ENCODE measurements around the gene STOX1. TPM values are rescaled to one million over a fixed set of nuclear protein-coding genes. Genes with fewer than 3 reads are reported as not detected.

STOX1 gene
- total RNA-seq, 1 experiment from 2014 or later: 5.8 TPM

DNA sequence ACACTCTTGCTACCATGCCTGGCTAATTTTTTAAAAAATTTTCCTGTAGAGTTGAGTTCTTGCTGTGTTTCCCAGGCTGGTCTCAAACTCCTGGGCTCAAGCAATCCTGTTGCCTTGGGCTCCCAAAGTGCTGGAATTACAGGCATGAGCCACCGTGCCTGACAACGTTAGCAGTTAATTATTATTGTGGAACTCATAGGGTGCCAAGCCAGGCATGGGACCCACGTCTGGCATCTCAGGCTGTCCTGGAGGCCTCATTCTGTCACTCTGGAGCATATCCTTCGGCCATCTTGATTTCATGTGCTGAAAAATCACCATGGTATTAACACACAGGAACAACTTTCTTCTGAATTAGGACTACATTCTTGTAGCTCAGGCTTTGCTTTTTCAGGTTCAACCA is 21.5 kb downstream of the STOX1 start:
- ChIA-PET CTCF (no interaction called here), POLR2A (no interaction called here)
- DNase-seq (ENCODE audit: low read depth, low spot score): no peak
- no peaks in the 10 kb centered on the region for H3K27me3 ChIP-seq (ENCODE audit: control insufficient read depth, insufficient read depth, low read length)
- no peaks in the 10 kb centered on the region for H3K36me3 ChIP-seq (ENCODE audit: control insufficient read depth, insufficient read depth, low read length)
- H3K4me3 ChIP-seq (ENCODE audit: low read depth in 2 of 2, low read length in 2 of 2): no peak overlapping the region
- TF ChIP-seq SIN3A (IDR thresholded peaks at IDR 0.05; ENCODE audit: borderline replicate concordance, insufficient read depth, low read depth, low read length) (no peak), POLR2AphosphoS5 (IDR thresholded peaks at IDR 0.05; ENCODE audit: low read depth, low read length) (no peak), TCF7L2 (IDR thresholded peaks at IDR 0.05; ENCODE audit: low read depth, low read length) (no peak)
- TF ChIP-seq, protein P1, sequence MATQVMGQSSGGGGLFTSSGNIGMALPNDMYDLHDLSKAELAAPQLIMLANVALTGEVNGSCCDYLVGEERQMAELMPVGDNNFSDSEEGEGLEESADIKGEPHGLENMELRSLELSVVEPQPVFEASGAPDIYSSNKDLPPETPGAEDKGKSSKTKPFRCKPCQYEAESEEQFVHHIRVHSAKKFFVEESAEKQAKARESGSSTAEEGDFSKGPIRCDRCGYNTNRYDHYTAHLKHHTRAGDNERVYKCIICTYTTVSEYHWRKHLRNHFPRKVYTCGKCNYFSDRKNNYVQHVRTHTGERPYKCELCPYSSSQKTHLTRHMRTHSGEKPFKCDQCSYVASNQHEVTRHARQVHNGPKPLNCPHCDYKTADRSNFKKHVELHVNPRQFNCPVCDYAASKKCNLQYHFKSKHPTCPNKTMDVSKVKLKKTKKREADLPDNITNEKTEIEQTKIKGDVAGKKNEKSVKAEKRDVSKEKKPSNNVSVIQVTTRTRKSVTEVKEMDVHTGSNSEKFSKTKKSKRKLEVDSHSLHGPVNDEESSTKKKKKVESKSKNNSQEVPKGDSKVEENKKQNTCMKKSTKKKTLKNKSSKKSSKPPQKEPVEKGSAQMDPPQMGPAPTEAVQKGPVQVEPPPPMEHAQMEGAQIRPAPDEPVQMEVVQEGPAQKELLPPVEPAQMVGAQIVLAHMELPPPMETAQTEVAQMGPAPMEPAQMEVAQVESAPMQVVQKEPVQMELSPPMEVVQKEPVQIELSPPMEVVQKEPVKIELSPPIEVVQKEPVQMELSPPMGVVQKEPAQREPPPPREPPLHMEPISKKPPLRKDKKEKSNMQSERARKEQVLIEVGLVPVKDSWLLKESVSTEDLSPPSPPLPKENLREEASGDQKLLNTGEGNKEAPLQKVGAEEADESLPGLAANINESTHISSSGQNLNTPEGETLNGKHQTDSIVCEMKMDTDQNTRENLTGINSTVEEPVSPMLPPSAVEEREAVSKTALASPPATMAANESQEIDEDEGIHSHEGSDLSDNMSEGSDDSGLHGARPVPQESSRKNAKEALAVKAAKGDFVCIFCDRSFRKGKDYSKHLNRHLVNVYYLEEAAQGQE (IDR thresholded peaks at IDR 0.05; ENCODE audit: insufficient read depth in 1 of 2, low read depth in 2 of 2, low read length in 1 of 2): no peak
- TF ChIP-seq, protein P2, sequence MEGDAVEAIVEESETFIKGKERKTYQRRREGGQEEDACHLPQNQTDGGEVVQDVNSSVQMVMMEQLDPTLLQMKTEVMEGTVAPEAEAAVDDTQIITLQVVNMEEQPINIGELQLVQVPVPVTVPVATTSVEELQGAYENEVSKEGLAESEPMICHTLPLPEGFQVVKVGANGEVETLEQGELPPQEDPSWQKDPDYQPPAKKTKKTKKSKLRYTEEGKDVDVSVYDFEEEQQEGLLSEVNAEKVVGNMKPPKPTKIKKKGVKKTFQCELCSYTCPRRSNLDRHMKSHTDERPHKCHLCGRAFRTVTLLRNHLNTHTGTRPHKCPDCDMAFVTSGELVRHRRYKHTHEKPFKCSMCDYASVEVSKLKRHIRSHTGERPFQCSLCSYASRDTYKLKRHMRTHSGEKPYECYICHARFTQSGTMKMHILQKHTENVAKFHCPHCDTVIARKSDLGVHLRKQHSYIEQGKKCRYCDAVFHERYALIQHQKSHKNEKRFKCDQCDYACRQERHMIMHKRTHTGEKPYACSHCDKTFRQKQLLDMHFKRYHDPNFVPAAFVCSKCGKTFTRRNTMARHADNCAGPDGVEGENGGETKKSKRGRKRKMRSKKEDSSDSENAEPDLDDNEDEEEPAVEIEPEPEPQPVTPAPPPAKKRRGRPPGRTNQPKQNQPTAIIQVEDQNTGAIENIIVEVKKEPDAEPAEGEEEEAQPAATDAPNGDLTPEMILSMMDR (IDR thresholded peaks at IDR 0.05): no peak
- no peak for ATAC-seq
- no peak overlapping the region for H3K27ac ChIP-seq (ENCODE audit: low read length)
- BruUV-seq (replicated peaks): no TSS peak
- intact Hi-C loops (cut with micrococcal nuclease; ENCODE audit: unreplicated experiment) (no loop called here), in situ Hi-C loops (cut with HindIII; ENCODE audit: low pct_unique_long_range_greater_than_20kb, low sequenced_read_pairs) (no loop called here)
- no peaks in the 10 kb centered on the region for H3K4me1 ChIP-seq (ENCODE audit: control insufficient read depth, insufficient read depth, low read length)
- no peaks in the 10 kb centered on the region for H3K9me3 ChIP-seq (ENCODE audit: control insufficient read depth, insufficient read depth, low read depth, low read length)

DNA sequence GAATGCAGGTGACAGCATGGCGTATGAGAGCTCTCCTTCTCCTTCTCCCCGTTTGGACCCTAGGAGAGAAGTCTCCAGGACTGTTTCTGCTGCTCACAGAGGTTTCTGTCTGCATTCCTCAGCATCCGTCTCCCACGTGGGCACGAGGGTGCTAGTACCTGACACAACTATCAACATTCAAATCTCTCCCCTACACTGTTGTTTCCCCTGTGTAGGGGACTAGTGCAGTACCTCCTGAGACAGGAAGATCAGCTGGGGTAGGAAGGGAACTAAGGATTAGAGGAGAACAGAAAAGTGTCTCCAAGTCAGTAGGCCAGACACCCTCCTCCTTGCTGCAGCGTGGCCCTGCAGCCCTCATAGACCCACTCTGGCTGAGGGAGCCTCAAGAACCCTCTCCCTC is 29.0 kb downstream of the STOX1 start:
- Histone ChIP-seq H3K27me3 (ENCODE audit: control insufficient read depth, insufficient read depth, low read length) (no peaks in the 10 kb centered on the region), H3K4me3 (ENCODE audit: low read depth in 2 of 2, low read length in 2 of 2) (no peak overlapping the region), H3K36me3 (ENCODE audit: control insufficient read depth, insufficient read depth, low read length) (no peaks in the 10 kb centered on the region), H3K27ac (ENCODE audit: low read length) (no peak overlapping the region), H3K4me1 (ENCODE audit: control insufficient read depth, insufficient read depth, low read length) (no peaks in the 10 kb centered on the region), H3K9me3 (ENCODE audit: control insufficient read depth, insufficient read depth, low read depth, low read length) (peaks cover 9% of the 10 kb centered on the region)
- no peak for TF ChIP-seq SIN3A (IDR thresholded peaks at IDR 0.05; ENCODE audit: borderline replicate concordance, insufficient read depth, low read depth, low read length)
- no TSS peak for BruUV-seq (replicated peaks)
- CTCF ChIA-PET: no interaction called here
- intact Hi-C loops (cut with micrococcal nuclease; ENCODE audit: unreplicated experiment): no loop called here
- peak; percentile 53 for ATAC-seq
- in situ Hi-C loops (cut with HindIII; ENCODE audit: low pct_unique_long_range_greater_than_20kb, low sequenced_read_pairs): no loop called here
- POLR2A ChIA-PET: no interaction called here
- no peak for DNase-seq (ENCODE audit: low read depth, low spot score)

DNA sequence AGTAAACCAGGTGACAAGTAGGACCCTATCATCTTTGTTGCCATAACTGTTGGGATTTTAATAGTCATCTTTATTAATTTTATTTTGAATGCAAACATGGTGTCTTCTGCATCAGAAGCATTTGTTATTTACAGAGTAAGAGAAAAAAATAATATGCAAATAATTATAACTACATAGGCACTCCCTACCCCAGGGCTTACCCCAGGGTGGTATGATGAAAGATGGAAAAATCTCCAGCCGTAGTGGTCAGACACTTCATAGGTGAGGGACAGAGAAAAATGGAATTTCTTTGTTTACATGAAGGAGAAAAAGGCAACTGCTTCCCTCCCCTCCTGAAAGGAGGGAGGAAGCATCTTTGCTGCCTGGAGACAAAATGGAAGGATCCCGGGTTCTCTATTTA is 29.7 kb downstream of the STOX1 start:
- H3K4me1 ChIP-seq (ENCODE audit: control insufficient read depth, insufficient read depth, low read length): no peaks in the 10 kb centered on the region
- BruUV-seq (replicated peaks): no TSS peak
- ATAC-seq (no peak), DNase-seq (ENCODE audit: low read depth, low spot score) (no peak)
- ChIA-PET CTCF (no interaction called here), POLR2A (no interaction called here)
- H3K27me3 ChIP-seq (ENCODE audit: control insufficient read depth, insufficient read depth, low read length): no peaks in the 10 kb centered on the region
- in situ Hi-C loops (cut with HindIII; ENCODE audit: low pct_unique_long_range_greater_than_20kb, low sequenced_read_pairs): no loop called here
- no peak overlapping the region for H3K4me3 ChIP-seq (ENCODE audit: low read depth in 2 of 2, low read length in 2 of 2)
- peaks cover 13% of the 10 kb centered on the region for H3K9me3 ChIP-seq (ENCODE audit: control insufficient read depth, insufficient read depth, low read depth, low read length)
- intact Hi-C loops (cut with micrococcal nuclease; ENCODE audit: unreplicated experiment): no loop called here
- H3K36me3 ChIP-seq (ENCODE audit: control insufficient read depth, insufficient read depth, low read length): no peaks in the 10 kb centered on the region
- TF ChIP-seq TCF7L2 (IDR thresholded peaks at IDR 0.05; ENCODE audit: low read depth, low read length) (no peak), SIN3A (IDR thresholded peaks at IDR 0.05; ENCODE audit: borderline replicate concordance, insufficient read depth, low read depth, low read length) (no peak), POLR2AphosphoS5 (IDR thresholded peaks at IDR 0.05; ENCODE audit: low read depth, low read length) (no peak)
- TF ChIP-seq, protein P1 (IDR thresholded peaks at IDR 0.05; ENCODE audit: insufficient read depth in 1 of 2, low read depth in 2 of 2, low read length in 1 of 2): no peak
- TF ChIP-seq, protein P2 (IDR thresholded peaks at IDR 0.05): no peak
- H3K27ac ChIP-seq (ENCODE audit: low read length): no peak overlapping the region
